ENCODE measurements around the gene FMNL1.
"Not testable (repeated sequence)": the region's sequence is repeated elsewhere in the genome, so short reads cannot be mapped to it uniquely, and the experiment has no call there.

Gene FMNL1

DNA sequence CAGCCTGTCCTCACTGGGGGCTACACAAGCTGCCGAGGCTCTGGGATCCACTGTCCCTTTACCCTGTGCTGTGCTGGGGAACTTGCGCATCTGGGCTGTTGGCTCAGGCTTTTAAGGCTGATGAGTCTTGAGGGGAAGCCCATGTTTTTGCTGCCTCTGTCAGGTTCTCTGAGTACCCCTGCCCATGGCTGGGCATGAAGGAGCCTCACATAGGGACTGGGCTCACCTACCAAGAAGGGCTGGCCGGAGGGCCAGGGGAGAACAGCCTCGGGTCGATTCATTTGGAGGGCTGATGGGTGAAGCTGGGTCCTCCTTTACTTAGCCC lies 14.6 kb downstream of the FMNL1 start:
- DNase-seq (ENCODE audit: low spot score) = no peak

DNA sequence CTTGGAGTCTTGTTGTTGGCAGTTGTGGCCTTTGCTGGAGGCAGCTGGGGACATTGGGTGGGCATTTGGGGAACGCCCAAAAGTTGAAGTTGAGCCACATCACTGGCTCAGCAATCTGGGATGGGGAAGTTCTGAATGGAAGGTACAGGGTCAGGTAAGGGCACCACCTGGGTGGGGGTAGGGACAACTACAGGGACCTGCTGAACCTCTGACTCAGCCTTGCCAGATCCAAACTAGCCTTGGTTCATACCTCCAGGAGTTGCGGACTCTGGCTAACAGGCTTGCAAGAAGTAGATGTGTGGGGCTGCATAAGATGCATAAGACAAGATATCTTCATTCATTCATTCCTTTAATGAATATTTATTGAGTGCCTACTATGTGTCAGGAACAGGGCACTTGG lies 16.0 kb downstream of the FMNL1 start:
- DNase-seq (ENCODE audit: low spot score) = no peak

DNA sequence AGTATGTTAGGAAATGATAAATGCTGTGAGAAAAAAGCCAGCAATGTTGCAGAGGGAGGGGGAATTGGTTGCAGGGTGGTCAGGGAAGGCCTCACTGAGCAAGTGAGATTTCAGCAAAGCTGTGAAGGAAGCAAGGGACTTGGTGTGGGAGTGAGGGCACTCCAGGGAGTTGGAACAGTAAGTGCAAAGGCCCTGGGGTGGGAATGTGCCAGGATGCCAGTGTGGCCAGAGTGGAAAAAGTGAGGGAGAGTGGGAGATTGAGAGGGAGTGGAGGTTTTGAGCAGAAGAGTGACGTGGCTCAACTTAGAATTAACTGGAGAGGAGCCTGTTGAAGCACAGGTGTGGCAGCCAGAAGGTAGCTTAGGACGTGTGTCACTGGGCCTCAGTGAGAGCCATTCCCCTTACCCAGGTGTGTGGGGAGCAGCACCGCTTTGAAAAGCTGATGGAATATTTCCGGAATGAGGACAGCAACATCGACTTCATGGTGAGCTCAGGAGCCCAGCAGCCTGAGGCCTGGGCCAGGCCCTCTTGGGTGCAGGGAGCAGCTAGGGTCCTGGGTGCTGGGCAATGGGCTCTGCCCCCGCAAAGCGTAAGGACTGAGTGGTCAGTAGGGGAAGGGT lies 16.6 kb downstream of the FMNL1 start:
- no peak for DNase-seq (ENCODE audit: low spot score)

DNA sequence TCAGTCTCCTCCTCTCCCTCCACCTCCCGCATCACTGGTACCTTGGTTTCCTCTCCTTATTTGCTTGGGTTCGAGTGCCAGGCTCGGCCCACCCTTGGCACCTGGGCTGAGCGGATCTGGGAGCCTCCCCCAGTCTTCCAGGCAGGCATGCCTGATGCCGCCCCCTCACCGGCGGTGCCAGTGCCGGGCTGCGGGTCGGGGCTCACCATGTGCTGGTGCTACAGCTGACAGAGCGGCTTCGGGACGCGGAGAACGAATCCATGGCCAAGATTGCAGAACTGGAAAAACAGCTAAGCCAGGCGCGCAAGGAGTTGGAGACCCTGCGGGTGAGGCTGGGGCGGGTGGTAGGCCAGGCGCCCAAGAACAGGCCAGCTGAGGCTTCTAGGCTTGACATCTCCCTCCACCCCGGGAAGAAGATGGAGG lies 19.2 kb downstream of the FMNL1 start:
- no peak for DNase-seq (ENCODE audit: low spot score)

DNA sequence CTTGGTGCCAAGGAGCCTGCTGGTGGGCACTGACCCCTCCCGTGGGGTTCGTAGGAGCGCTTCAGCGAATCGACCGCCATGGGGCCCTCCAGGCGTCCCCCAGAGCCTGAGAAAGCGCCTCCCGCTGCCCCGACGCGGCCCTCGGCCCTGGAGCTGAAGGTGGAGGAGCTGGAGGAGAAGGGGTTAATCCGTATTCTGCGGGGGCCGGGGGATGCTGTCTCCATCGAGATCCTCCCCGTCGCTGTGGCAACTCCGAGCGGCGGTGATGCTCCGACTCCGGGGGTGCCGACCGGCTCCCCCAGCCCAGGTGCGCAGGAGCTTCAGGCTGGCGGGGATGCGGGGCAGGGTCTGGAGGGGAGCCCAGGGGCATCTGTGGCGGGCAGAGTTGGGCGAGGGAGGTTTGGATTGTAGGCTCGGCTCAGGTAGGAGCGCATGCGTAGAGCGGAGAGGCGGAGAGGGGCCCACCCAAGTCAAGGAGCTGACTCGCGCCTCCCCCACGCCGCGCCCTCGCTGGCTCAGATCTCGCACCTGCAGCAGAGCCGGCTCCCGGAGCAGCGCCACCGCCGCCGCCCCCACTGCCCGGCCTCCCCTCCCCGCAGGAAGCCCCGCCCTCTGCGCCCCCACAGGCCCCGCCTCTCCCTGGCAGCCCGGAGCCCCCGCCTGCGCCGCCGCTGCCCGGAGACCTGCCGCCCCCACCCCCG lies 19.8 kb downstream of the FMNL1 start:
- no peak for DNase-seq (ENCODE audit: low spot score)

DNA sequence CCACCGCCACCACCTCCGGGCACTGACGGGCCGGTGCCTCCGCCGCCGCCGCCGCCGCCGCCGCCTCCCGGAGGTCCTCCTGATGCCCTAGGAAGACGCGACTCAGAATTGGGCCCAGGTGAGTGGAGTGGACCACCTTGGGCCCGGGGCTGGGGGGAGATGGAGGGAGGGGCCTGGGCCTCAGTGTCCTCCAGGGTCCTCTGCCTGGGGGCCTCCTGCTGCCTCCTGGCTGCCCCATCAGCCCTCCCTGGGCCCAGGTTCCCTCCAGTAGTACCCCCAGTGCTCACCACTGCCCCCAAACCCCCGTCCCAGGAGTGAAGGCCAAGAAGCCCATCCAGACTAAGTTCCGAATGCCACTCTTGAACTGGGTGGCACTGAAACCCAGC lies 20.3 kb downstream of the FMNL1 start:
- no peak for DNase-seq (ENCODE audit: low spot score)

DNA sequence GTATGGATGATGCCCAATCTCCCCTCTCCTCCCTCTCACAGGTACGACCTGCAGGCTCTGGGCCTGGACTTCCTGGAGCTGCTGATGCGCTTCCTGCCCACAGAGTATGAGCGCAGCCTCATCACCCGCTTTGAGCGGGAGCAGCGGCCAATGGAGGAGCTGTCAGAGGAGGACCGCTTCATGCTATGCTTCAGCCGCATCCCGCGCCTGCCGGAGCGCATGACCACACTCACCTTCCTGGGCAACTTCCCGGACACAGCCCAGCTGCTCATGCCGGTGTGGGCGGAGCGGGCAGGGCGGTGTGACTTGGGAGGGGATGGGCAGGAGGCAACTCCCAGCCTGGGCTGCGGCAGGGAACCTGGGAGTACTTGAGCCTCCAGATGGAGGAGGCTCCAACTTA lies 22.1 kb downstream of the FMNL1 start:
- DNase-seq (ENCODE audit: low spot score) = no peak

DNA sequence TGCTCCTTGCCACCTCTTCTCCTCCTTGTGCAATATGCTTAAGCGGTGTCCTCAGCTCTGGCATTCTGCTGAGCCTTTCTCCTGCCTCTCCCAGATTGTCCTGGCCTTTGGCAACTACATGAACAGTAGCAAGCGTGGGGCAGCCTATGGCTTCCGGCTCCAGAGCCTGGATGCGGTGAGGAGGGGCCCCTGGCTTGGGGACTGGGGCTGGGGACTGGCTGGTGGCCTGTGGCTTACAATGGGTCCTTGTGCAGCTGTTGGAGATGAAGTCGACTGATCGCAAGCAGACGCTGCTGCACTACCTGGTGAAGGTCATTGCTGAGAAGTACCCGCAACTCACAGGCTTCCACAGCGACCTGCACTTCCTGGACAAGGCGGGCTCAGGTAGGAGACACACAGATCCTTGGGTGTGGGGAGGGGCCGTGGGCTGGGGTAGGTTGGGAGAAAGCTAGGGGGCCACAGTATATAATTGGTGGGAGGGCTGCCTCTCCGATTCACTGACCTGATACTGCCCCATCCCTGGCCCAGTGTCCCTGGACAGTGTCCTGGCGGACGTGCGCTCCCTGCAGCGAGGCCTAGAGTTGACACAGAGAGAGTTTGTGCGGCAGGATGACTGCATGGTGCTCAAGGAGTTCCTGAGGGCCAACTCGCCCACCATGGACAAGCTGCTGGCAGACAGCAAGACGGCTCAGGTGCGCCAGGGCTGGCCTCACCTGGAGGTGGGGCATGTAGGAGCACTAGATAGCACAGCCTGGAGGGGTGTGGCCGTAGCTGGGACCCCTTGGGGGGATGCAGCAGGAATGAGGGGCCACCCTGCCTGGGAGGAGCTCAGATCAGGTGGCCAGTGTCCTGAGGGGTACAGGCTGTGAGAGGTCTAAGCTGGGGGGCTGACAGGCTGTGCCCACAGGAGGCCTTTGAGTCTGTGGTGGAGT lies 23.3 kb downstream of the FMNL1 start:
- no peak for DNase-seq (ENCODE audit: low spot score)

DNA sequence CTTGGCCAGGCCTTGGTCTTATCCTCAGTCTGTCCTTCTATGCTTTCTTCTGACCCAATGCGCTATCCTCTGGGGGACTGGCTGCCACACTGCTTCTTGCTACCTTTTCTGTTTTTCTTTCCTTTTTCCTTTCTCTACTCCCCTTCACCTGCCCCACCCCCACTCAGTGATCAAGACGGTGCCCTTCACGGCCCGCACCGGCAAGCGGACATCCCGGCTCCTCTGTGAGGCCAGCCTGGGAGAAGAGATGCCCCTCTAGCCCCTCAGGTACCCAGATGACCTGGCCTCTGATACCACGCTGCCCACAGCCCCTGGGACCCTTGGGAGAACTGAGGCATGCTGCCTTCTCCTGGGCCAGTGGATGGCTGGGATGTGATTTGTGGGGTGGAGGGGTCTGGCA lies 24.7 kb downstream of the FMNL1 start:
- DNase-seq (ENCODE audit: low spot score) = no peak

DNA sequence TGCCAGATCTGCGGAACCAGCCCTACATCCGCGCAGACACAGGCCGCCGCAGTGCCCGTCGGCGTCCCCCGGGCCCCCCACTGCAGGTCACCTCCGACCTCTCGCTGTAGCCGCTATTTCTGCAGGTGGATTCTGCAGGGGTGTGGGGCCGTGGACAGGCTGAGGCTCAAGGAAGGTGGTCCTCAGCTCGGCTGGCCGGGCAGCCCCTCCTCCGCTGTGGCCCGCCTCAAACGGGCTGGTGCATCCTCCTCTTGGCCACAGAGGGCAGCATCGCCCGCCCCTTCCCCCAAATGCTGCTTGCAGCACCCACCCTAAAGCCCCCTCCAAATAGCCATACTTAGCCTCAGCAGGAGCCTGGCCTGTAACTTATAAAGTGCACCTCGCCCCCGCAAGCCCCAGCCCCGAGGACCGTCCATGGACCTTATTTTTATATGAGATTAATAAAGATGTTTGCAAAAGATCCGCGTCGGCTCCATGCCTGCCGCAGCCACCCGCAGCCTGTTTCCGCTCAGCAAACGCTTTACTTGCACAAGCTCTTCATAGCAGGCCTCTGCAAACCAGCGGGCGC lies 25.3 kb downstream of the FMNL1 start:
- DNase-seq (ENCODE audit: low spot score) = peak; percentile 51

DNA sequence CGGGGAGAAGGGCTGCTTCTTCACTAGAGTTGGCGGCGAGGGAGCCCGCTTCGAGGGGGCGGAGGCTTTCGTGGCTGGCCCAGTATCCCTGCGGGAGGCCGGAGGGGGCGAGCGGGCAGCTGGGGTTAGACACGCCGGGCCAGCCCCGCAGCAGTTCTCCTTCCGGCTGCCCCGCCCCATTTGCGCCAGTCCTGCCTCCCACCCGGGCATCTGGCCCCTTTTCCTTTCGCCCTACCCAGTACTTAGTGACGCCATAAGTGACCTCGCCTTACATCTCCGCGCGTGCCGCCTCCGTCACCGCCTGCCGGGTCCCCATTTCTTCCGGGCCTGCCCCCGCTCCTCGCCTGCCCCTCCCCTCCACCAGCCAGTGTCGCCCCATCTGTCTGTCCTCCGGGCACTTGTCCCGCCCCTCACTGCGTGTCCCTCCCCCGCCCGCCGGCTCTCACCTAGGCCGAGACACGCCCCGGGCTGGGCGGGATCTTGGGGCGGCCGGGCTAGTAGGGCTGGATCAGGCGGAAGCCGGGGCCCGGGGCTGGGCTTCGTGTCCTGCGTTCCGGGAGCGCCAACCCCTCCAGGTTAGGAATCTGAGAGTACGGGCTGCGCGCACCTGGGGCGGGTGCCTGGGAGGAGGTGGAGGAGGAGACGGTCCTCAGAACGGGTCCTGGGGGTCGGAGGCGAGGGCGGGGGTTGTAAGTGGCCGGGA lies 25.9 kb downstream of the FMNL1 start:
- peak; percentile 87 for DNase-seq (ENCODE audit: low spot score)

DNA sequence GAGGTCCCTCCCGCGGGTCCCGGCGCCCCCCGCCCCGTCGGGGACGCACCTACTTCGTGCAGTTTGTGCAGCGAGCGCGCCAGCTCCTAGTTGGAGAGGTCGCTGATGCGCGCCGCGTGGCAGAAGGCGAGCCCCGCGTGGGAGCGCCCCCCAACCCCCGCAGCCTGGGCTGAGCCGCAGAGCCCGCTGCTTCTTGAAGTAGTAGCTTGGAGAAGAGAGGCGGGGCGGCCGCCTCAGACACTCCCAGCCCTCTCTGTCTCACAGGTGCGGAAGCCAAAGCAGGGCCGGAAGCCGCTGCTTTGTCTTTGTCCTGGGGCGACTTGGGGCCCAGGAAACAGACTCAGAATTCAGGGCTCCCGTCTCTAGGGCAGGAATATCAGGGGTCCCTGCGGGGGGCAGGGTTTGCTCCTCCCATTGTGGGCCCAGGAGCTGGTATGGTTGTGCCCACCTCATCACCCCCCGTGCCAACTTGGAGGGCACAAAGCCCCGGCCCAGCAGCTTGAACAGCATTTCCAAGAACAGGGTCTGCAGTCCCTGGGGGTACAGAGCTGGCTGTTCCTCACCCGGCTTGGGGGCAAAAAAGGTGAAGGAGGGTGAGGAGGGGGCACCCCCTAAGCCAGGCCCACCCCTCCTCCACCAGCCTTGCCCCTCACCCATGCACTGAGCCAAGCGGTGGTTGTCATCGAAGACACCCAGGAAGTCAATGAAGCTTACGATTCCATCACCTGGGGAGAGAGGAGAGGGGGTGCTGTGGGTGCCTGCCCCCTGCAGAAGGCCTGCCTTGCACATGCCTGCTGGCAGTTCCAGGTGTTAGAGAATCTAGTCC lies 26.7 kb downstream of the FMNL1 start:
- DNase-seq (ENCODE audit: low spot score) = no peak

DNA sequence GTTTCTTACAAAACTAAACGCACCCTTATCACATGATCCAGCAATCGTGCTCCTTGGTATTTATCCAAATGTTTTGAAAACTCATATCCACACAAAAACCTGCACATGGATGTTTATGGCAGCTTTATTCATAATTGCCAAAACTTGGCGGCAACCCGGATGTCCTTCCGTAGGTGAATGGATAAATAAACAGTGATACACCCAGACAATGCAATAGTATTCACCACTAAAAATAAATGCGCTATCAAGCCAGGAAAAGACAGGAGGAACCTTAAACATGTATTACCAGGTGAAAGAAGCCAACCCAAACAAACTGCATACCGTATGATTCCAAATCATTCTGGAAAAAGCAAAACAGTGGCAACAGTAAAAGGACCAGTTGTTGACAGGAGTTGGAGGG lies 30.2 kb downstream of the FMNL1 start:
- DNase-seq (ENCODE audit: low spot score) = no peak

DNA sequence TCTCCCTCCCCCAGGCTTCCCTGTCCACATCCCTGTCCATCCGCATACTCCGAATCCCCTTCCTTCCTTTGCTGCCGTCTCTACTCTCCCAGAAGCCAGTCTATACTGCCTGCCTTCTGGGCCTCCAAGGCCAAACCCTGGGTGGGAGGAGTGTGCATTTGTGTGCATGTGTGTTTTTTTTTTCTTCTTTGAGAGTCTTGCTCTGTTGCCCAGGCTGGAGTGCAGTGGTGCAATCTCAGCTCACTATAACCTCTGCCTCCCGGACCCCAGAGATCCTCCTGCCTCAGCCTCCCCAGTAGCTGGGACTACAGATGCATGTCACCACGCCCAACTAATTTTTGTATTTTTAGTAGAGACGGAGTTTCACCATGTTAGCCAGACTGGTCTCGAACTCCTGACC lies 31.6 kb downstream of the FMNL1 start:
- DNase-seq (ENCODE audit: low spot score) = not testable (repeated sequence)

DNA sequence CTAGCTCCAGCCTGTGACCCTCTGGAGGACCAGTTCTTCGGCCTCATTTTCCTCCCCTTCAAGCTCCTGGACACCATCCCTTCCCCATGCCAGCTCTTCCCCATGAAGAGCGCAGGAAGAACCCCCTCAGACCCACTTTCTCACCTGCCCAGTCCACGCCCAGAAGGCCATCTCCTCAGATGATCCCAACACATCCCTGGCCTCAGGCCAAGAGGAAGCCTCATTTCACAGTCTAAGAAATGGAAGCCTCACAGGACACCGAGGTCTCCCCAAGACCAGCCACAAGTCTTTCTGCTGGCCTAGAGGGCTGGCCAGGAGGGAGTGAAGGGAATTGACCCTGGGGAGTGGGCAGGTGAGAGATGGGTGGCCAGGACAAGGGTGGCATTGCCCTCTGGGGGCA lies 32.2 kb downstream of the FMNL1 start:
- DNase-seq (ENCODE audit: low spot score) = no peak

DNA sequence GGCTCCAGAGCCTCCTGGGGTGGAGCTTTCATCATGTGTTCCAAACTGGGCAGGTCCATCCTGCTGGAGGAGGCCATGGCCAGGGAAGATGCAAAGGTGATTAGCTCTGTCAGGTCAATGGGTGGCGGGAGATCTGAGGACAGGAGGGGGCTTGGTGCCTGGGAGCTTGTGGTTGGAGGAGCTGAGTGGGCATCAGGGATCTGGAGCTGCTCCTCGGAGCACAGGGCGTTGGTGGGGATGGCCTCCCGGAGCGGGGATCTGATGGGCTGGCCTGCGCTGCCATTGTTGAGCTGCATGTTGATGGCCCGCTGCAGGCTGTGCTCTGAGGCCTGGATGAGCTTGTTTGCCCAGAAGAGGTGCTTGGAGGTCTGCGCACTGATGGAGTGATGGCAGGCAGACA lies 33.7 kb downstream of the FMNL1 start:
- DNase-seq (ENCODE audit: low spot score) = no peak

DNA sequence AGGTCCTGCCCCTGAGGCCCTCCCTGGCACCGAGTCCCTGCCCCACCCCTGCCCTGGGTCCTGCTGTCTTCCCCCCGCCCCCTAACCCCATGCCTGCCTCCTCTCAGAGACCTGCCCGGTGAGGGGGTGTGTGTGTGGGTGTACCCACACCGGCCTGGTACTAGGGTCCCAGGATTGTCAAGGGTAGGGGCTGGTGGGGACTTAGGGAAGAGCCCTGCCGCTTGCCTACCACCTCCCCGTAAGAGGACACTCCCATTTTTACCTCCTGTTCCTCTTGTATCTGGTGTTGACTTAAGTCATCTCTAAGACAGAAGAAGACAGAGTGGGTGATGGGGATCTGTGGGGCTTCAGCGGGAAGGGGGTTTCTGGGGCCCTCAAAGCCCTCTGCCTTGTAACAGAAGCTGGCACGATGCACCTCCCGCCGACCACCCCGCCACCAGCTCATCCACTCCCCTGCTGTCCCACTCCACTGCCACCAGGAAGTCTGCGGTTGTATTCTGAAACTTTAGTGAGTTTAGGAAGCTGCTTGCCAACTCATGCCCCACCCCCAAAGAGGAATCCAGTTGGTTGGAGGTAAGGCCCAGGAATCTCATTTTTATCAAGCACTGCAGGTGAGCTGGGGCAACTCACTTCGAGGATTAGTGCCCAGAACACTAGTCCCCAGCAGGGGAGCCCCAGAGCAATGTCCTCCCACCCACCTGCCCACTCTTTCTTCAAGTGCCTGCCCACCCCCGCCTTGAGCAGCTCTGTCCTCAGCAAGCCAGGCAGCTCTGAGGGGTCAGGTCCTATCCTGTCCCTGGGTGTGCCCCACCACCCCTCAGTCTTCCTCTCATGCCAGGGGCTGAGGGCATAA lies 34.7 kb downstream of the FMNL1 start:
- DNase-seq (ENCODE audit: low spot score) = no peak

DNA sequence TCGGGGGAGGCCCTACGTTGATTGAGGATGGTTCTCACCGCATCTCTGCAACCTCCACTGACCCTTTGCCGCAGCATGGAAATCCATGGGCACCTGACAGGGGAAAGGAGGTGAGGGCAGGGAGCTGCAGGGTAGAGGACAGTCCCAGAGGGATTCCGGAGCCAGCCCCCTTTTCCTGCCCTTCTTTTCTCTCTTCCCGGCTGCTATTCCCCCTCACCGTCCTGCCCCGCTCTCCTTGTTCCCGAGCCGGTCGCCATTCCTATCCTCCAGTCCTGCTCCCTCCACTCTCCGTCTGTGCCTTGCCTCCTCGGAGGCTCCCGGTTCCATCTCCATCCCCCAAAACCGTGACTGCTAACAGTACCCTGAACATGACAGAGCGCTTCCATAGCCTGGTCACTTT lies 35.4 kb downstream of the FMNL1 start:
- no peak for DNase-seq (ENCODE audit: low spot score)

DNA sequence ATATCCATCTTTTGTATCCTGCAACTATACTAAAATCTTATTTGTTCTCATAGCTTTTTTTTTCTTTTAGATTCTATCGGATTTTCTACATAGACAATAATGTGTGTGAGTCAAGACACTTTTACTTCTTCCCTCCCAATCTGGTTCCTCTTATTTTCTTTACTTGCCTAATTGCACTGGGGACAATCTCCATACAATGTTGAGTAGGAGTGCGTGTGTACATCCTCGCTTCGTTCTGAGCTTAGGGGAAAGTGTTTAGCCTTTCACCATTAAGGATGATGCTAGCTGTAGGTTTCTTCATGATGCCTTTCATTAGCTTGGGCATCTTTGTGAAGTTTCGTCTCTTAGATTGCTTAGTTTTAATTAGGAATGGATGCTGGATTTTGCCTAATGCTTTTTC lies 37.3 kb downstream of the FMNL1 start:
- DNase-seq (ENCODE audit: low spot score) = no peak

DNA sequence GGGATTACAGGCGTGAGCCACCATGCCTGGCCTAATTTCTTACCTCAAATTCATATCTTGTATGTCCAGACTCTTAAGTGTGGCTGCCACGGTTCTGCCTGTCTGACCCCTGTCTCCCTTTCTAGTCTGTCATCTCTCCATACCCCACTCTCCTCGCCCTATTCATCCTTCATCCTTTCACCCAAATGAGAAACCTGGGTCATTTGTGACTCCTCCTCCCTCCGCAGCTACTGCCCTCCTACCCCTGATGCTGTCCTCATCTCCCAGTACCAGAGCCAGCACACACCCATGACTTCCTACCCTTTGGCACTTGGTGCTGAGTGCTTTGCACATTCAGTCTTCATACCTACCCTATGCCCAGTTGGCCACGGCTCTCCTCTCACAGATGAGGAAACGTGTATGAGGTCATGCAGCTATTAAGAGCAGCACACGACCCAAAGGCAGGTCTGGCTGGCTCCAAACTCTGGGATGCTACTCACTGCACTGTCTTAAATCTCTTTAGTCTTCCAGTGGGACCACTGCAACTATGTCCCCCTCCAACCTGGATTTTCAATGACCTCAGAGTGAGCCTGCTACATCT lies 38.6 kb downstream of the FMNL1 start:
- no peak for DNase-seq (ENCODE audit: low spot score)

Data from hepatic stellate cell (primary cell).